Stomach smooth muscle (tissue), 2 donors: Measurements from ENCODE around the gene ZMYM1.
"Not testable (repeated sequence)": the region's sequence is repeated elsewhere in the genome, so short reads cannot be mapped to it uniquely, and the experiment has no call there.

ENCODE experiments used
- H3K27ac ChIP-seq: one replicate; pipeline ENCODE4 v1.7.0; 2013; ENCODE audit warnings: mild to moderate bottlenecking, low read length, inconsistent platforms
- H3K27me3 ChIP-seq, 2 donors: one replicate each; pipeline ENCODE4 v1.7.0; 2013; ENCODE audit warnings: low read length in 2 of 2; ENCODE audit not compliant: insufficient read depth in 2 of 2, control insufficient read depth in 1 of 2
- H3K36me3 ChIP-seq, 2 donors: one replicate each; pipeline ENCODE4 v1.7.0; 2013; ENCODE audit warnings: low read length in 2 of 2; ENCODE audit not compliant: control insufficient read depth in 2 of 2, insufficient read depth in 2 of 2
- H3K4me1 ChIP-seq: one replicate; pipeline ENCODE4 v1.7.0; 2013; ENCODE audit warnings: low read length; ENCODE audit not compliant: control insufficient read depth, insufficient read depth
- H3K4me3 ChIP-seq, 2 donors: one replicate each; pipeline ENCODE4 v1.7.0; 2013; ENCODE audit warnings: low read length in 2 of 2
- H3K9ac ChIP-seq, 2 donors: one replicate each; pipeline ENCODE4 v1.7.0; 2013; ENCODE audit warnings: low read length in 2 of 2, mild to moderate bottlenecking in 1 of 2
- H3K9me3 ChIP-seq, 2 donors: one replicate each; pipeline ENCODE4 v1.7.0; 2013; ENCODE audit warnings: low read length in 2 of 2; ENCODE audit not compliant: control insufficient read depth in 2 of 2
- donor health status: healthy.
- donor health status: Pancreatic carcinoma.

ZMYM1 gene

GRCh38 chr1:35073265-35073811 lies 5.8 kb upstream of the ZMYM1 start:
- no peak overlapping the region for H3K4me3 ChIP-seq
- no peaks in the 10 kb centered on the region for H3K4me1 ChIP-seq
- no peak overlapping the region for H3K27ac ChIP-seq
- H3K9ac ChIP-seq = no peak overlapping the region
- no peaks in the 10 kb centered on the region for H3K36me3 ChIP-seq
- no peaks in the 10 kb centered on the region for H3K9me3 ChIP-seq
- no peaks in the 10 kb centered on the region for H3K27me3 ChIP-seq

DNA sequence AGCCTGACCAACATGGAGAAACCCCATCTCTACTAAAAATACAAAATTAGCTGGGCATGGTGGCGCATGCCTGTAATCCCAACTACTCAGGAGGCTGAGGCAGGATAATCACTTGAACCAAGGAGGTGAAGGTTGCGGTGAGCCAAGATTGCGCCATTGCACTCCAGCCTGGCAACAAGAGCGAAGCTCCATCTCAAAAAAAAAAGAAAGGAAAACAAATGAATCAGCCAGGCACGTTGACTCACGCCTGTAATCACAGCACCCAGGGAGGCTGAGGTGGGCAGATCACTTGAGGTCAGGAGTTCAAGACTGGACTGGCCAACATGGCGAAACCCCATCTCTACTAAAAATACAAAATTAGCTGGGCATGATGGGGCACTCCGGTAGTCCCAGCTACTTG lies 2.8 kb upstream of the ZMYM1 start:
- H3K27me3 ChIP-seq, H3K9me3 ChIP-seq, H3K4me3 ChIP-seq, H3K9ac ChIP-seq, H3K27ac ChIP-seq, H3K36me3 ChIP-seq, H3K4me1 ChIP-seq: not testable (repeated sequence)

DNA sequence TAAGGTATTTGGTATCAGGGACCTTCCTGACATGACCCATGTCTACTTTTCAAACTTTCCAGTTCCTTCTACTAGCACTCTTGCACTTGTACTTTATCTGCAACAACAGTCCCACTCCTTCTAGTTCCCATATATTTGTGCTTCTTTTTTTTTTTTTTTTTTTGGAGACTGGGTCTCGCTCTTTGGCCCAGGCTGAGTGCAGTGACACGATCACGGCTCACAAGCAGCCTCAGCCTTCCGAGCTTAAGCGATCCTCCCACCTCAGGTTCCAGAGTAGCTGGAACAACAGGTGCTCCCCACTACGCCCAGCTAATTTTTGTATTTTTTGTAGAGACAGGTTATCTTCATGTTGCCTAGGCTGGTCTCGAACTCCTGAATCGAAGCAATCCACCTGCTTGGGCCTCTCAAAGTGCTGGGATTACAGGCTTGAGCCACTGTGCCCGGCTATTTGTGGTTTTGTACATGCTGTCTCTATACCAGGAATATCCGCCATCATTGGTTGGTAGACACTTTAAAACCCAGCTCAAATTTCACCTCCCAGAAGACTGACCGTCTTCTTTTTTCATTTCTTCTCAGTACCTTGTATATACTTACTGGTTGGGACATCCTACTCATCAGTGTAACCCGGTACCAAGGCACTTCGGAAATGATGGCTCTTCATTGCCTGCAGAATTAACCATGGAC lies 1.1 kb downstream of the ZMYM1 start:
- H3K4me1 ChIP-seq = peaks cover 9% of the 10 kb centered on the region
- peak overlapping the region; percentile 88 for H3K27ac ChIP-seq
- H3K9me3 ChIP-seq = no peaks in the 10 kb centered on the region
- peak overlapping the region; percentile 95 to 96 for H3K9ac ChIP-seq
- no peaks in the 10 kb centered on the region for H3K27me3 ChIP-seq
- peak overlapping the region; percentile 90 to 93 for H3K4me3 ChIP-seq
- no peaks in the 10 kb centered on the region for H3K36me3 ChIP-seq

DNA sequence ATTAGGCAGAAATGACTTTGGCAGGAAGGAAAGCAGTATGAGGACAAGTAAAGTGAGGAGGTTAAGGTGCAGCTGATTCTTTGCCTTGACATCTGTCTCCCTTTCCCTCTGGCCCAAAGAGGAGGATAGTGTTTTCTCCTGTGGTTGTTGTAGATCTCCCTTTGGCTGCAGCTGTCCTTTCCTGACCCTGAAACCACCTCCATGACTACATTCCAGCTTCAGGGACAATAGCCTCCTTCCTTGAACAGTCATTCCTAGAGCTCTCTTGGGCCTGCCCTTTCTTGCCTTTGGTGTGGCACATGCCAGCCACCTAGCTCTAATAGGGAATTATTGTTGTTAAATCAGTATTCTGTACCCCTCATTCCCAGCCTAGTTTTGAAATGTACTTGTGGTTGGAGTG lies 6.2 kb downstream of the ZMYM1 start:
- H3K9ac ChIP-seq = no peak overlapping the region
- no peak overlapping the region for H3K27ac ChIP-seq
- H3K27me3 ChIP-seq = no peaks in the 10 kb centered on the region
- H3K4me3 ChIP-seq = no peak overlapping the region
- no peaks in the 10 kb centered on the region for H3K9me3 ChIP-seq
- H3K36me3 ChIP-seq = no peaks in the 10 kb centered on the region
- peaks cover 5% of the 10 kb centered on the region for H3K4me1 ChIP-seq

- H3K9me3 ChIP-seq = no peaks in the 10 kb centered on the region
- peaks cover 15 to 28% of the 10 kb centered on the region in 2 donors for H3K36me3 ChIP-seq
- H3K27ac ChIP-seq = no peak overlapping the region
- no peaks in the 10 kb centered on the region for H3K4me1 ChIP-seq
- H3K4me3 ChIP-seq = no peak overlapping the region
- no peak overlapping the region for H3K9ac ChIP-seq
- no peaks in the 10 kb centered on the region for H3K27me3 ChIP-seq
These were observed 18.0 kb downstream of the ZMYM1 start for GRCh38 chr1:35097224-35097623.

- no peak overlapping the region for H3K4me3 ChIP-seq
- H3K27me3 ChIP-seq = no peaks in the 10 kb centered on the region
- H3K36me3 ChIP-seq = peaks cover 2 to 9% of the 10 kb centered on the region in 2 donors
- no peaks in the 10 kb centered on the region for H3K4me1 ChIP-seq
- H3K9me3 ChIP-seq = no peaks in the 10 kb centered on the region
- H3K27ac ChIP-seq = no peak overlapping the region
- H3K9ac ChIP-seq = no peak overlapping the region
These were observed 31.9 kb downstream of the ZMYM1 start for GRCh38 chr1:35111106-35111505.

DNA sequence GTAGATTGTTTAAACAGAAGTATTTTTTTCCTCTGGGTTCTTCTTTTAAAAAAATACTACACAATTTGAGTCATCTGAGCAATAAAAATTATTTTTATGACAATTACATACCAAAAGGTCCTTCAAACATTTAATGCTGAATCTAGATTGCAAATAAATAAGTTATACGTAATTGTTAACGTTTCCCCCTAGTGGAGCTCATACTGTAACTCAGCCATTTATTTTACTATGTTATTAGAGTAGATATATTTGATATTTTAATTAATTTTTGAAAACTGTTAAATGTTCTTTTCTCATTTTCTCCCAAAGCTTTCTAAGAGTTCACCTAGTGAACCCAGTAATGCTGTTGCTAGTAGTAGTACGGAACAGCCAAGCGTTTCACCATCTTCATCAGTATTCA lies 33.5 kb downstream of the ZMYM1 start:
- Histone ChIP-seq H3K4me1 (no peaks in the 10 kb centered on the region), H3K4me3 (no peak overlapping the region), H3K27ac (no peak overlapping the region), H3K27me3 (no peaks in the 10 kb centered on the region), H3K9me3 (no peaks in the 10 kb centered on the region), H3K9ac (no peak overlapping the region), H3K36me3 (peaks cover 2 to 9% of the 10 kb centered on the region in 2 donors)

GRCh38 chr1:35115459-35116383 lies 36.5 kb downstream of the ZMYM1 start:
- no peak overlapping the region for H3K4me3 ChIP-seq
- H3K9ac ChIP-seq = no peak overlapping the region
- peaks cover 4% of the 10 kb centered on the region for H3K4me1 ChIP-seq
- peaks cover 2 to 9% of the 10 kb centered on the region in 2 donors for H3K36me3 ChIP-seq
- no peaks in the 10 kb centered on the region for H3K9me3 ChIP-seq
- no peak overlapping the region for H3K27ac ChIP-seq
- H3K27me3 ChIP-seq = no peaks in the 10 kb centered on the region

DNA sequence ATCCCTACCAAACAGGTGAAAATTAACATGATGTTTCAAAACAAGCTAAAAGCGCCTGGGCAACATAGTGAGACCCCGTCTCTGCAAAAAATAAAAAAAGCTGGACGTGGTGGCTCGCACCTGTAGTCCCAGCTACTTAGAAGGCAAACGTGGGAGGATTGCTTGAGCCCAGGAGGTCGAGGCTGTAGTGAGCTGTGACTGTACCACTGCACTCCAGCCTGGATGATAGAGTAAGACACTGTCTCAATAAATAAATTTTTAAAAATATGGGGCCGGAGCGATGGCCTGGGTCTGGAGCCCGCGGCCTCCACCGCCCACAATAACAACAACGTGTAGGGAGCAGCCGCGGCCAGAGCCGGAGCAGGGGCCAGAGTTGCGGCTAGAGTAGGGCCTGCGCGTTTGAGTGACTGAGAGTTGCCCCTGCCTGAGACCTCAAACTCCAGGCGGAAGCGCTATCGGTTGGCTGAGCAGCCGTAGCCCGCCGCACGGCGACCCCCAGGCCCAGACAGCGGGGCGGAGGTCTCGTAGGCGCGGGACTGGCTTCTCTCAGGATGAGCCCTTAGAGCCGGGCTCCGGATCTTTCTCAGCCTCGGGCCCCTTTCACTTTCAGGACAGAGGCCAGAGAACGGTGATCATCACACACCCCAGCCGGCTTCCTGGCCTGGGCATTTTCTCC lies 41.4 kb downstream of the ZMYM1 start:
- Histone ChIP-seq H3K27ac (no peak overlapping the region), H3K9ac (peak overlapping the region; percentile 14 to 58)

GRCh38 chr1:35122311-35122710 lies 43.1 kb downstream of the ZMYM1 start:
- Histone ChIP-seq H3K27ac (no peak overlapping the region), H3K9me3 (peaks cover 0 to 8% of the 10 kb centered on the region in 2 donors), H3K4me1 (peaks cover 7% of the 10 kb centered on the region), H3K27me3 (no peaks in the 10 kb centered on the region), H3K9ac (no peak overlapping the region), H3K36me3 (no peaks in the 10 kb centered on the region), H3K4me3 (no peak overlapping the region)

More for the DNA sequence above, 41.4 kb downstream of the ZMYM1 start:
- Histone ChIP-seq H3K4me1 (peaks cover 7% of the 10 kb centered on the region), H3K9me3 (no peaks in the 10 kb centered on the region), H3K27me3 (no peaks in the 10 kb centered on the region), H3K4me3 (peak overlapping the region; percentile 36 to 67), H3K36me3 (no peaks in the 10 kb centered on the region)
